ENCODE data around the gene DHRS3.

DNA sequence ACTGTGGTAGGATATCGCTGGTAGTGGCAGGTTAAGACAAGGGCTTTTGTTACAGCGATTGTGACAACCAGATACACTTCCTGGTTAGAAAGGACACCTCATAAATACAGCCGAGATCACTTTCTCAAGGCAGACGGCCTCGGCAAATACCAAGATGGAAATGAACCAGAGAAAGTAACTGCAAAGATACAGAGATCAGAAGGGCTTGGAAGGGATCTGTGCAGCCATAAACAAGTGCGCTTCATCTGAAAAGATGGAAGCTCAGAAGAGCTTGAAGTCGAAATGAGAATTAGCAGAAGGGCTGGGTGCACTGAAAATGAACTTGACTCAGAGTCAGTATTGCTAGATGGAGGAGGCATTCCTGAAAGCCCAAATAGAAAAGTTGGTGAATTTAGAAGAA lies 7.1 kb downstream of the DHRS3 start:
- TF ChIP-seq CTCF (optimal IDR thresholded peaks at IDR 0.05 in 1 of 3, IDR thresholded peaks at IDR 0.05 in 1 of 3, conservative IDR thresholded peaks at IDR 0.05 in 1 of 3; ENCODE audit: extremely low read depth in 1 of 3, insufficient read depth in 2 of 3, low read length in 3 of 3), result no peak
- TF ChIP-seq EZH2 (IDR thresholded peaks at IDR 0.05; ENCODE audit: low read length), result no peak

Data from keratinocyte (primary cell).